ENCODE results near the gene GPC6.

GRCh38 chr13:93296584-93296983, 70.0 kb downstream of the GPC6 start:
- TF ChIP-seq, protein P1, sequence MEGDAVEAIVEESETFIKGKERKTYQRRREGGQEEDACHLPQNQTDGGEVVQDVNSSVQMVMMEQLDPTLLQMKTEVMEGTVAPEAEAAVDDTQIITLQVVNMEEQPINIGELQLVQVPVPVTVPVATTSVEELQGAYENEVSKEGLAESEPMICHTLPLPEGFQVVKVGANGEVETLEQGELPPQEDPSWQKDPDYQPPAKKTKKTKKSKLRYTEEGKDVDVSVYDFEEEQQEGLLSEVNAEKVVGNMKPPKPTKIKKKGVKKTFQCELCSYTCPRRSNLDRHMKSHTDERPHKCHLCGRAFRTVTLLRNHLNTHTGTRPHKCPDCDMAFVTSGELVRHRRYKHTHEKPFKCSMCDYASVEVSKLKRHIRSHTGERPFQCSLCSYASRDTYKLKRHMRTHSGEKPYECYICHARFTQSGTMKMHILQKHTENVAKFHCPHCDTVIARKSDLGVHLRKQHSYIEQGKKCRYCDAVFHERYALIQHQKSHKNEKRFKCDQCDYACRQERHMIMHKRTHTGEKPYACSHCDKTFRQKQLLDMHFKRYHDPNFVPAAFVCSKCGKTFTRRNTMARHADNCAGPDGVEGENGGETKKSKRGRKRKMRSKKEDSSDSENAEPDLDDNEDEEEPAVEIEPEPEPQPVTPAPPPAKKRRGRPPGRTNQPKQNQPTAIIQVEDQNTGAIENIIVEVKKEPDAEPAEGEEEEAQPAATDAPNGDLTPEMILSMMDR (IDR thresholded peaks at IDR 0.05), result no peak
- TF ChIP-seq MYC (IDR thresholded peaks at IDR 0.05; ENCODE audit: borderline replicate concordance, low read length), result no peak
- no peak for TF ChIP-seq MAX (IDR thresholded peaks at IDR 0.05)
- TF ChIP-seq ATOH8 (CRISPR knock-in tag; IDR thresholded peaks at IDR 0.05; ENCODE audit: low read depth), result no peak
- TF ChIP-seq CEBPB (IDR thresholded peaks at IDR 0.05), result no peak
- no peak for TF ChIP-seq ELK1 (IDR thresholded peaks at IDR 0.05; ENCODE audit: low read depth, low read length)
- no peak for TF ChIP-seq POLR2A (IDR thresholded peaks at IDR 0.05; ENCODE audit: low read length)
- no peak for TF ChIP-seq PBX3 (IDR thresholded peaks at IDR 0.05)
- no peak for TF ChIP-seq FOSL2 (IDR thresholded peaks at IDR 0.05)
- TF ChIP-seq FOSL2 (CRISPR knock-in tag; IDR thresholded peaks at IDR 0.05), result no peak
- TF ChIP-seq SMC3 (IDR thresholded peaks at IDR 0.05), result no peak
- no peak for TF ChIP-seq CHD4 (IDR thresholded peaks at IDR 0.05; ENCODE audit: borderline replicate concordance)

Data from A549 (cell line).